HG03342 (cell line): ENCODE data around the gene JPH3.

Experiments used
- ATAC-seq: cut with Tn5 transposase; IDR thresholded peaks from one replicate; pipeline ENCODE4 v1.9.1; 2021; ENCODE audit warnings: mild to moderate bottlenecking, moderate library complexity; ENCODE audit not compliant: unreplicated experiment

JPH3 gene

GRCh38 chr16:87625241-87625797 lies 23.0 kb downstream of the JPH3 start:
- no peak for ATAC-seq

- ATAC-seq: no peak
Observed at GRCh38 chr16:87626401-87626800, 24.1 kb downstream of the JPH3 start.

- ATAC-seq: no peak
Observed at GRCh38 chr16:87626905-87627304, 24.6 kb downstream of the JPH3 start.

GRCh38 chr16:87627542-87628245 lies 25.4 kb downstream of the JPH3 start:
- ATAC-seq: no peak

GRCh38 chr16:87628246-87628923 lies 26.1 kb downstream of the JPH3 start:
- no peak for ATAC-seq

GRCh38 chr16:87628940-87629339 lies 26.6 kb downstream of the JPH3 start:
- ATAC-seq: no peak

GRCh38 chr16:87631067-87631466 lies 28.8 kb downstream of the JPH3 start:
- no peak for ATAC-seq

- ATAC-seq: no peak
Observed at GRCh38 chr16:87634411-87634810, 32.1 kb downstream of the JPH3 start.

GRCh38 chr16:87635541-87636049 lies 33.3 kb downstream of the JPH3 start:
- no peak for ATAC-seq

- no peak for ATAC-seq
Observed at GRCh38 chr16:87636050-87636684, 33.9 kb downstream of the JPH3 start.

GRCh38 chr16:87636741-87637140 lies 34.4 kb downstream of the JPH3 start:
- ATAC-seq: no peak

- ATAC-seq: no peak
Observed at GRCh38 chr16:87637357-87637756, 35.0 kb downstream of the JPH3 start.

GRCh38 chr16:87638736-87639135 lies 36.4 kb downstream of the JPH3 start:
- no peak for ATAC-seq

- ATAC-seq: no peak
Observed at GRCh38 chr16:87641721-87642120, 39.4 kb downstream of the JPH3 start.

- ATAC-seq: no peak
Observed at GRCh38 chr16:87642491-87642890, 40.2 kb downstream of the JPH3 start.

- ATAC-seq: no peak
Observed at GRCh38 chr16:87644186-87644585, 41.9 kb downstream of the JPH3 start.

- no peak for ATAC-seq
Observed at GRCh38 chr16:87644596-87644995, 42.3 kb downstream of the JPH3 start.

GRCh38 chr16:87645802-87646201 lies 43.5 kb downstream of the JPH3 start:
- ATAC-seq: no peak

- ATAC-seq: no peak
Observed at GRCh38 chr16:87647431-87648185, 45.3 kb downstream of the JPH3 start.

GRCh38 chr16:87648236-87648635 lies 45.9 kb downstream of the JPH3 start:
- ATAC-seq: no peak
